OCI-LY7 (cell line): Measurements from ENCODE around the gene ADAM11.

Source experiments
- CTCF ChIP-seq: fragments of 200-600 bp; sonication (generic); conservative IDR thresholded peaks from 2 replicates; pipeline ENCODE4 v1.5.1; 2014; ENCODE audit warnings: mild to moderate bottlenecking, antibody characterized with exemption, low read length, moderate library complexity, mixed read lengths
- EZH2phosphoT487 ChIP-seq: fragments of 200-600 bp; sonication (generic); IDR thresholded peaks from 2 replicates; pipeline ENCODE4 v1.6.1; 2018; ENCODE audit warnings: low read depth, borderline replicate concordance, mild to moderate bottlenecking, mixed run types, antibody characterized with exemption, low read length, moderate library complexity, mixed read lengths

GRCh38 chr17:44780845-44781480 is 22.2 kb downstream of the ADAM11 start:
- TF ChIP-seq CTCF (no peak), EZH2phosphoT487 (no peak)
